SJCRH30 (cell line): Measurements from ENCODE around the gene RAP2C. TPM values are rescaled to one million over a fixed set of nuclear protein-coding genes. Genes with fewer than 3 reads are reported as not detected.

Source experiments
- DNase-seq, 2 experiments: peaks; one replicate each; pipeline ENCODE4 v3.0.0-alpha.2; 2015 to 2020
- H3K27ac ChIP-seq: fragments of 250-450 bp; sonication (Bioruptor Pico); 2 replicates; pipeline ENCODE4 v1.5.1; 2020; ENCODE audit warnings: mild to moderate bottlenecking, moderate library complexity
- H3K27me3 ChIP-seq: fragments of 250-450 bp; sonication (Bioruptor Pico); 2 replicates; pipeline ENCODE4 v1.5.1; 2020; ENCODE audit warnings: mild to moderate bottlenecking, moderate library complexity
- H3K36me3 ChIP-seq: fragments of 250-450 bp; sonication (Bioruptor Pico); 2 replicates; pipeline ENCODE4 v1.5.1; 2020; ENCODE audit warnings: mild to moderate bottlenecking, moderate library complexity
- H3K4me1 ChIP-seq: fragments of 250-450 bp; sonication (Bioruptor Pico); 2 replicates; pipeline ENCODE4 v1.5.1; 2020; ENCODE audit warnings: mild to moderate bottlenecking, moderate library complexity
- H3K4me3 ChIP-seq: fragments of 250-450 bp; sonication (Bioruptor Pico); 2 replicates; pipeline ENCODE4 v1.5.1; 2020; ENCODE audit warnings: mild to moderate bottlenecking, moderate library complexity
- H3K9me3 ChIP-seq: fragments of 250-450 bp; sonication (Bioruptor Pico); replicated peaks from 2 replicates; pipeline ENCODE4 v1.5.1; 2020; ENCODE audit warnings: mild to moderate bottlenecking, moderate library complexity
- total RNA-seq: library from RNA; depleted of rRNA; stranded (reverse); fragments of >200 nt; shearing (Covaris generic); gene quantifications from 2 replicates; pipeline ENCODE4 v1.2.3, GENCODE V29; 2014

Gene RAP2C
- total RNA-seq, 1 experiment from 2014 or later = 19.9 TPM

- DNase-seq = no peak
- no peak overlapping the region for H3K27ac ChIP-seq
These were observed 3.0 kb downstream of the RAP2C start for GRCh38 chrX:132216283-132216682.

GRCh38 chrX:132214518-132214917 is 4.7 kb downstream of the RAP2C start:
- Histone ChIP-seq H3K27ac (no peak overlapping the region), H3K27me3 (no peaks in the 10 kb centered on the region), H3K9me3 (no peaks in the 10 kb centered on the region), H3K4me3 (no peak overlapping the region), H3K4me1 (0 out of 2 replicates have a peak, but pooled peaks cover 4% of the 10 kb centered on the region), H3K36me3 (peaks cover 5% of the 10 kb centered on the region)
- DNase-seq = no peak

More at GRCh38 chrX:132216283-132216682, 3.0 kb downstream of the RAP2C start:
- Histone ChIP-seq H3K9me3 (no peaks in the 10 kb centered on the region), H3K4me3 (peak overlapping the region; percentile 95), H3K4me1 (0 out of 2 replicates have a peak, but pooled peaks cover 4% of the 10 kb centered on the region), H3K36me3 (peaks cover 3% of the 10 kb centered on the region; the same call in 1 of the 2 replicates), H3K27me3 (no peaks in the 10 kb centered on the region)

- H3K4me1 ChIP-seq = no peaks in the 10 kb centered on the region
- no peak overlapping the region for H3K27ac ChIP-seq
- H3K27me3 ChIP-seq = no peaks in the 10 kb centered on the region
- peaks cover 13% of the 10 kb centered on the region for H3K36me3 ChIP-seq
- no peak overlapping the region for H3K4me3 ChIP-seq
- no peak for DNase-seq
- H3K9me3 ChIP-seq = no peaks in the 10 kb centered on the region
These were observed 9.7 kb downstream of the RAP2C start for GRCh38 chrX:132209527-132209926.

GRCh38 chrX:132208422-132208821 is 10.8 kb downstream of the RAP2C start:
- no peaks in the 10 kb centered on the region for H3K4me1 ChIP-seq
- H3K27me3 ChIP-seq = no peaks in the 10 kb centered on the region
- H3K9me3 ChIP-seq = no peaks in the 10 kb centered on the region
- no peak overlapping the region for H3K27ac ChIP-seq
- H3K4me3 ChIP-seq = no peak overlapping the region
- peaks cover 10% of the 10 kb centered on the region for H3K36me3 ChIP-seq
- no peak for DNase-seq

- no peak overlapping the region for H3K4me3 ChIP-seq
- H3K9me3 ChIP-seq = no peaks in the 10 kb centered on the region
- DNase-seq = no peak
- H3K36me3 ChIP-seq = peaks cover 10% of the 10 kb centered on the region
- no peaks in the 10 kb centered on the region for H3K27me3 ChIP-seq
- H3K4me1 ChIP-seq = no peaks in the 10 kb centered on the region
- no peak overlapping the region for H3K27ac ChIP-seq
These were observed 11.3 kb downstream of the RAP2C start for GRCh38 chrX:132207996-132208395.

GRCh38 chrX:132206259-132206658 is 13.0 kb downstream of the RAP2C start:
- H3K36me3 ChIP-seq = peaks cover 10% of the 10 kb centered on the region
- DNase-seq = no peak
- no peak overlapping the region for H3K4me3 ChIP-seq
- H3K9me3 ChIP-seq = no peaks in the 10 kb centered on the region
- no peaks in the 10 kb centered on the region for H3K27me3 ChIP-seq
- no peaks in the 10 kb centered on the region for H3K4me1 ChIP-seq
- no peak overlapping the region for H3K27ac ChIP-seq

GRCh38 chrX:132204629-132205028 is 14.6 kb downstream of the RAP2C start:
- Histone ChIP-seq H3K36me3 (peaks cover 9% of the 10 kb centered on the region), H3K4me3 (no peak overlapping the region), H3K27ac (no peak overlapping the region), H3K4me1 (no peaks in the 10 kb centered on the region), H3K27me3 (no peaks in the 10 kb centered on the region), H3K9me3 (no peaks in the 10 kb centered on the region)
- DNase-seq = no peak

GRCh38 chrX:132200976-132201375 is 18.3 kb downstream of the RAP2C start:
- no peak overlapping the region for H3K4me3 ChIP-seq
- no peak overlapping the region for H3K27ac ChIP-seq
- H3K4me1 ChIP-seq = no peaks in the 10 kb centered on the region
- H3K9me3 ChIP-seq = no peaks in the 10 kb centered on the region
- no peaks in the 10 kb centered on the region for H3K27me3 ChIP-seq
- no peaks in the 10 kb centered on the region for H3K36me3 ChIP-seq
- no peak for DNase-seq

GRCh38 chrX:132199941-132200340 is 19.3 kb downstream of the RAP2C start:
- Histone ChIP-seq H3K9me3 (no peaks in the 10 kb centered on the region), H3K36me3 (no peaks in the 10 kb centered on the region), H3K4me1 (no peaks in the 10 kb centered on the region), H3K27me3 (no peaks in the 10 kb centered on the region), H3K4me3 (no peak overlapping the region), H3K27ac (no peak overlapping the region)
- no peak for DNase-seq

GRCh38 chrX:132193872-132194574 is 25.2 kb downstream of the RAP2C start:
- no peaks in the 10 kb centered on the region for H3K4me1 ChIP-seq
- no peaks in the 10 kb centered on the region for H3K36me3 ChIP-seq
- no peaks in the 10 kb centered on the region for H3K27me3 ChIP-seq
- no peak overlapping the region for H3K27ac ChIP-seq
- DNase-seq = no peak
- H3K4me3 ChIP-seq = no peak overlapping the region
- no peaks in the 10 kb centered on the region for H3K9me3 ChIP-seq

- Histone ChIP-seq H3K4me3 (no peak overlapping the region), H3K27ac (no peak overlapping the region), H3K27me3 (no peaks in the 10 kb centered on the region), H3K9me3 (no peaks in the 10 kb centered on the region), H3K36me3 (no peaks in the 10 kb centered on the region), H3K4me1 (no peaks in the 10 kb centered on the region)
- no peak for DNase-seq
These were observed 27.3 kb downstream of the RAP2C start for GRCh38 chrX:132191938-132192337.

- no peak overlapping the region for H3K27ac ChIP-seq
- no peaks in the 10 kb centered on the region for H3K9me3 ChIP-seq
- H3K4me3 ChIP-seq = no peak overlapping the region
- no peak for DNase-seq
- no peaks in the 10 kb centered on the region for H3K27me3 ChIP-seq
- H3K36me3 ChIP-seq = no peaks in the 10 kb centered on the region
- H3K4me1 ChIP-seq = no peaks in the 10 kb centered on the region
These were observed 31.1 kb downstream of the RAP2C start for GRCh38 chrX:132188175-132188574.

- Histone ChIP-seq H3K4me3 (no peak overlapping the region), H3K36me3 (no peaks in the 10 kb centered on the region), H3K27ac (no peak overlapping the region), H3K27me3 (no peaks in the 10 kb centered on the region), H3K4me1 (no peaks in the 10 kb centered on the region), H3K9me3 (no peaks in the 10 kb centered on the region)
- no peak for DNase-seq
These were observed 31.8 kb downstream of the RAP2C start for GRCh38 chrX:132187451-132187850.

- no peak overlapping the region for H3K27ac ChIP-seq
- no peak overlapping the region for H3K4me3 ChIP-seq
- no peaks in the 10 kb centered on the region for H3K27me3 ChIP-seq
- DNase-seq = no peak
- H3K9me3 ChIP-seq = no peaks in the 10 kb centered on the region
- H3K4me1 ChIP-seq = no peaks in the 10 kb centered on the region
- no peaks in the 10 kb centered on the region for H3K36me3 ChIP-seq
These were observed 34.4 kb downstream of the RAP2C start for GRCh38 chrX:132184871-132185270.

GRCh38 chrX:132181364-132181763 is 37.9 kb downstream of the RAP2C start:
- Histone ChIP-seq H3K9me3 (no peaks in the 10 kb centered on the region), H3K4me3 (no peak overlapping the region), H3K4me1 (no peaks in the 10 kb centered on the region), H3K27me3 (no peaks in the 10 kb centered on the region), H3K36me3 (no peaks in the 10 kb centered on the region), H3K27ac (no peak overlapping the region)
- no peak for DNase-seq

GRCh38 chrX:132180929-132181328 is 38.3 kb downstream of the RAP2C start:
- no peaks in the 10 kb centered on the region for H3K27me3 ChIP-seq
- DNase-seq = no peak
- H3K4me3 ChIP-seq = no peak overlapping the region
- no peaks in the 10 kb centered on the region for H3K4me1 ChIP-seq
- no peaks in the 10 kb centered on the region for H3K9me3 ChIP-seq
- H3K27ac ChIP-seq = no peak overlapping the region
- H3K36me3 ChIP-seq = no peaks in the 10 kb centered on the region
